Stimulated activated CD8-positive, alpha-beta memory T cell treated with anti-CD3 and anti-CD28 coated beads, Interleukin-7, amount 100 ng/mL, for 1 hour (primary cell): ENCODE measurements around the gene TIMM50.
"Not testable (repeated sequence)": the region's sequence is repeated elsewhere in the genome, so short reads cannot be mapped to it uniquely, and the experiment has no call there.

ENCODE experiments used
- DNase-seq, 2 donors: peaks; one replicate each; pipeline ENCODE4 v3.0.0-alpha.2; 2020; ENCODE audit warnings: low read depth in 2 of 2

The TIMM50 gene

DNA sequence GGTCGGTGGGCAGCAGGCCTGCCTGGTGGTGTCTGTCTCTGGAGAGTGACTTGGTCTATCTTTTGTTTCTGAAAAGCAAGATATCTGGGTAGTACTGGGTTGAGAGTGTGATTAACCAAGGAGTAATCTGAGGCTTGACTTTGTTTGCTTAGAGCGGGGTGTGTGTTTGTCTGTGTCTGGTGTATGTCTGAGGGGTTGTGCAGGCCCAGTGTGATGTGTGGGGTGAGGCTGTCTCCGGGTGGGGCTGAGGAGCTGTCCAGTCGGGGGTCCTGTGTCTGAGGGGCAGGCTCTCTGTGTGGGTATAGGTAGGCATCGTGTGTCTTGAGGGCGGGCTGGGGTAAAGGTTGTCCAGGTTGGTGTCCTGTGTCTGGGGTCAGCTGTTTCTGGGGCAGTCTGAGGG is 11.1 kb upstream of the TIMM50 start:
- no peak for DNase-seq

DNA sequence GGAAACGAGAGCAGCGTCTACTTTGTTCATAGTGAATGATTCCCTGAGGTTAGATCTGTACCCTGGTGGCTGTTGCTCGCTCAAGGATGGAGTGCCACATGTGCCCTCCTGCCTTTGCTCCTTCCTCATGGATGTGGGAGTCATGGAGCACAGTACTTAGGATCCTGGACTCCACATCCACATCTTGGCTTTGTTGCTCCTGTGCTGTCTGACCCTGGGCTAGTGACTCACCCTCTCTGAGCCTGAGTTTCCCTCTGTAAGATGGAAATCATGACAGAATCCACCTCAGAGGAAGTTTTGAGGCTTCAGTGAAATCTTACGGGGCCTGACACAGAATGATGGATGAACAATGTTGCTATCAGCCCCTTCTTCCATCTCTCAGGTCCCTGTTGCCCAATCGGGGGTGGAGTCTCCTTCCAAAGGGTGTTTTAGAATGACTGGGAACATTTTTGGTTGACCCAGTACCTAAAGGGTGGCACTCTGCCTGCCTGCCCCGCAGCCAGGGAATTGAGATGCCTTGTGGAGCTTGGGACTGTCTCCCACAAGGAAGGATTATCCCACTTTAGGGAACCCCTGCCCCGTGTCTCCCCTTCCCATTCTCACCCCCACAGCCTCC is 9.8 kb upstream of the TIMM50 start:
- DNase-seq, result no peak

DNA sequence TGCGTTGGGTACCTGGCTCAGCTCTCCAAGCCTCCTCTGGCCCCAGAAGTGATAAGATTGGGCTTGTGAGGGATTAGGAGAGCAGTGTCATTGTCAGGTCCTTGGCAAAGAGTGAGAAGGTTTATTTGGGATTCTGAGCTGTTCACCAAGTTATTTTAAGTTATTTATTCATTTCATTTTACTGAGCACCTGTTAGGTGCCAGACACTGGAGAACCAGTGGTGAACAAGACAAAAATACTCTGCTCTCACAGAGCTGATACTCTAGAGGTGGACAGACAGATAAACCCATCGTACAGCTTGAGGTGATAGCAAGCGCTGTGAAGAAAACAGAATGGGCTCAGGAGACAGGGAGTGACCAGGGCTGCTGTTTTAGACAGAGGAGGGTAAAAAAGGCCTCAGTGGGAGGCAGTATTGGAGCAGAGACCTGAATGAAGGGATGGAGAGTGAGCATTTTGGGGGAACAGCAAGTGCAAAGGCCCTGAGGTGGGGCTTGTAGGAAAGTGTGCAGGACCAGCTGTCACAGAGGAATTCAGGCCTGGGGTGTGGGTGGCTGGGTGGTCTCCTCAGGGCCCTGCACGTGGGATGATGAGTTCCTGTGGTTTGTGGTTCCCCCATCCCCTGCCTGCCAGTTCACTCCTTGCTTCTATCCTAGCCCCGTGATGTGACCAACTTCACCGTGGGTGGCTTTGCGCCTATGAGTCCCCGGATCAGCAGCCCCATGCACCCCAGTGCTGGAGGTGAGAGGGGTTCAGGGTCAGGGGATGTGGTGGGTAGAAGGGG is 8.7 kb upstream of the TIMM50 start:
- DNase-seq, result no peak

DNA sequence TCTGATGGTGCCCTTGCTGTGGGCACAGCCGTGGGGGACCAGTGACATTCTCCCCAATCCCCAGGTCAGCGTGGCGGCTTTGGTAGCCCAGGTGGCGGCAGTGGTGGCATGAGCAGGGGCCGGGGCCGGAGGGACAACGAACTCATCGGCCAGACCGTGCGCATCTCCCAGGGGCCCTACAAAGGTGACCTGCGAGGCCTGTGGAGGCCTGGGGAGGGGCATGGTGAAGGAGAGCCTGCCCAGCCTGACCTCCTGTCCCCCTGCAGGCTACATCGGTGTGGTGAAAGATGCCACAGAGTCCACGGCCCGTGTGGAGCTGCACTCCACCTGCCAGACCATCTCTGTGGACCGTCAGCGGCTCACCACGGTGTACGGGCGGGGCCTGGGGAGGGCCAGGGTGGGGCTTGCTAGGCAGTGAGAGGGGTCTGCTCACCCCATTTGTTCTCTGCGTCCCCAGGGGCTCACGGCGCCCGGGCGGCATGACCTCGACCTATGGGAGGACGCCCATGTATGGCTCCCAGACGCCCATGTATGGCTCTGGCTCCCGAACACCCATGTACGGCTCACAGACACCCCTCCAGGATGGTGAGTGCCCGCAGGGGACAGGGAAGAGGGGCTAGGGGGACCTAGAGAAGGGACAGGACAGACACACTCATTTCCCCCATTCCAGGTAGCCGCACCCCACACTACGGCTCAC is 7.7 kb upstream of the TIMM50 start:
- DNase-seq, result no peak

DNA sequence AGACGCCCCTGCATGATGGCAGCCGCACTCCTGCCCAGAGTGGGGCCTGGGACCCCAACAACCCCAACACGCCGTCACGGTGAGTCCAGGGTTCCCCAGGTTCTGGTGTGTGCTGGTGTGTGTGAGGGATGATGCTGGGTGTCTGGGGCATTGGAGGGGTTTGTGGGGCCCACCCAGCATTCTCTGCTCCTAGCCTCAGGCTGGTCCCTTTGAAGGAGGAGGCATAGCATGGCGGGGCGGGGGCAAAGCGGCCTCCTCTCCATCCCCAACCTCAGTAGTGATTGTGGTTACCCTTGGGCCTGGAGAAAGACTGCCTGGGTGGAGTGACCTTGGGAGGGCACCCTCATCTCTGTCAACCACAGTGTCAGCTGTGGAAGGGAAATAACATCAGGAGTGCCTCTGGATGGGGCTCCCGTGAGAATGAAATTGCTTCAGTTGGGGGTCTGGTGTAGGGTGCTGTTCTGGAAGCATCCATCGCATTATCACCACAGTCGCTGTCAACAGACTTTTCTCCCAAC is 7.1 kb upstream of the TIMM50 start:
- no peak for DNase-seq

DNA sequence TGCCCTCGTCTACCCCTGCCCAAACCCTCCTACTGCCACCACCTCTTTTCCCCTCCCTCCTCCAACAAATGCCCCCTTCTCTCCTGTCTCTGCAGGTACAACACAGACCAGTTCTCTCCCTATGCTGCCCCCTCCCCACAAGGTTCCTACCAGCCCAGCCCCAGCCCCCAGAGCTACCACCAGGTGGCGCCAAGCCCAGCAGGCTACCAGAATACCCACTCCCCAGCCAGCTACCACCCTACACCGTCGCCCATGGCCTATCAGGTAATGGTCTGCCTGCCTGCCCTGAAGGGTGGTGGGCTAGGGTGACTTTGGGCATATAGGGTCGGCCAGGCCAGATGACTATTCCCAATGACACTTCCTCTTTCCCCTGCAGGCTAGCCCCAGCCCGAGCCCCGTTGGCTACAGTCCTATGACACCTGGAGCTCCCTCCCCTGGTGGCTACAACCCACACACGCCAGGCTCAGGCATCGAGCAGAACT is 6.5 kb upstream of the TIMM50 start:
- peak; percentile 52 to 57 for DNase-seq

DNA sequence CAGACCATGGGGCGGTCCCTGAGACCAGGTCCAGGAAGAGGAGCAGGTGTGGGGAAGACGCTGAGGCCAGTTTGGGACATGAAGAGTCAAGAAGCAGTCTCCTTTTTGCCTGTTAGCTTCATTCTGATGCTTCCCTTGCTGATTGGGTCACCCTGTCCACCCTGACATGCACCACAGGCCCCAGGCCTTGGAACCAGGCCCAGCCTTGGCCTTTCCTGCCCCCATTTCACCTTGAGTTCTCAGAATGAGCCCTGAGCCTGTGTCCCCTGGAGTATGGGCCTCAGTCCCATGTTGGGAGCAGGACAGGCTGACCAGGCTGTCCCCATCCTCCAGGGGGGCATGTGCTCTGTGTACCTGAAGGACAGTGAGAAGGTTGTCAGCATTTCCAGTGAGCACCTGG is 4.9 kb upstream of the TIMM50 start:
- no peak for DNase-seq

DNA sequence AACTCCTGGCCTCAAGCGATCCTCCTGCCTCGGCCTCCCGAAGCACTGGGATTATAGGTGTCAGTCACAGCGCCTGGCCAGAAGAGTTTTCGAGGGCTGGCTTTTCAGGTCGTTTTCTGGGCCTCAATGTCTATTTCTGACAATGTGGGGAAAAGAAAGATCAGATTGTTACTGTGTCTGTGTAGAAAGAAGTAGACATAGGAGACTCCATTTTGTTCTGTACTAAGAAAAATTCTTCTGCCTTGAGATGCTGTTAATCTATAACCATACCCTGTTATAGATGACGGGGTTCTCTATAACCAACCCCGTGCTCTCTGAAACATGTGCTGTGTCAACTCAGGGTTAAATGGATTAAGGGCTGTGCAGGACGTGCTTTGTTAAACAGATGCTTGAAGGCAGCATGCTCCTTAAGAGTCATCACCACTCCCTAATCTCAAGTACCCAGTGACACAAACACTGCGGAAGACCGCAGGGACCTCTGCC is 1.3 kb upstream of the TIMM50 start:
- not testable (repeated sequence) for DNase-seq

DNA sequence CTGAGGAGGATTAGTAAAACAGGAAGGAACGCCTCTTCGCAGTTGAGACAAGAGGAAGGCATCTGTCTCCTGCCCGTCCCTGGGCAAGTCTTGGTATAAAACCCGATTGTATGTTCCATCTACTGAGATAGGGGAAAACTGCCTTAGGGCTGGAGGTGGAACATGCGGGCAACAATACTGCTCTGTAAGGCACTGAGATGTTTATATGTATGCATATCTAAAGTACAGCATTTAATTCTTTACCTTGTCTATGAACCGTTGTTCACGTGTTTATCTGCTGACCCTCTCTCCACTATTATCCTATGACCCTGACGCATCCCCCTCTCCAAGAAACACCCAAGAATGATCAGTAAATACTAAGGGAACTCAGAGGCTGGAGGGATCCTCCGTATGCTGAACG is 722 bp upstream of the TIMM50 start:
- no peak for DNase-seq

DNA sequence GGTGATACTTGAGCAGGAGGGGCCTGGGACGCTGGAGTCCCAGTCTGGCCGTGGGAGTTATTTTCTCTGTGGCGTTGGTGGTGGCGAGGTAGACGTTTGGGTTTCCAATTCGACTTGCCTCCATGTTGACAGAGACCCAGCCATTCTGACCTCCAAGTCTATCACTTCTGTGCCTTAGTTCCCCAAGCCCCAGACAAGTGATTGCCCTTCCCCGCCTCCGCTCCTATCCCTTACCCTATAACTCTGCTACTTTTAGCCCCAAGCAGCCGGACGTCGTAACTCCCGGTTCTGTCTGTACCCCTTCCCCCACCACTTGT is 549 bp downstream of the TIMM50 start:
- DNase-seq, result no peak

DNA sequence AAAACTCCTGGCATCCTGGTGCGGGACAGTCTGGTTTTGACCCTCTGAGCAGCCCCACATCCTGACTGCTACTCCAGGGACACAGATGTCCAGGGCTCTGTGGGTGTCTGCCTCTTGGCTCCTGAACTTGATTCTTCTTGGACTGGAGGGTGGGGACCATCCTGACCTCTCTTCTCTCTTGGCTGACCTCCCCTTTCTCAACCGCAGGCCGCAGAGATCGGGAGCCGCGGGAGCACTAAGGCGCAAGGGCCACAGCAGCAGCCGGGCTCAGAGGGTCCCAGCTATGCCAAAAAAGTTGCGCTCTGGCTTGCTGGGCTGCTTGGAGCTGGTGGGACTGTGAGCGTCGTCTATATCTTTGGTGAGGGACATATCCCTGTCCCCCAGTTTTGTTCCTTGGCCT is 1.0 kb downstream of the TIMM50 start:
- no peak for DNase-seq

DNA sequence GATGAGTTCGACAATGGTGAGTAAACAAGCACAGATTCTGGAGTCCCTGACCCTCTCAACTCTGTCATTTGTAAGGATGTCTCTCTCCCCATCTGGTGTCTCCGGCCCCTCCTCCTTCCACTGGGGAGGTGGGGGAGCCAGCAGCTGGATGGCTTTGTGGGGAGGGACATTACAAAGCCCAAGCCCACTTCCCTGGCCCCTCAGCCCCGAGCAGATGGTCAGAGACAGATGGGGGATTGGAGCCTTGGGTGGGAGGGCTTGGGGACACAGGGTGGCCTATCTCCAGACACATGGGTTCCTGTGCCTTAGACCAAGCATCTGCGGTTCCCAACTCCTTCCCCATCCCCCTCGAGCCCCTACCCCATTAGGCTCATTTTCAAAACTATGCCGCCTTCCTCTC is 2.5 kb downstream of the TIMM50 start:
- DNase-seq, result no peak

DNA sequence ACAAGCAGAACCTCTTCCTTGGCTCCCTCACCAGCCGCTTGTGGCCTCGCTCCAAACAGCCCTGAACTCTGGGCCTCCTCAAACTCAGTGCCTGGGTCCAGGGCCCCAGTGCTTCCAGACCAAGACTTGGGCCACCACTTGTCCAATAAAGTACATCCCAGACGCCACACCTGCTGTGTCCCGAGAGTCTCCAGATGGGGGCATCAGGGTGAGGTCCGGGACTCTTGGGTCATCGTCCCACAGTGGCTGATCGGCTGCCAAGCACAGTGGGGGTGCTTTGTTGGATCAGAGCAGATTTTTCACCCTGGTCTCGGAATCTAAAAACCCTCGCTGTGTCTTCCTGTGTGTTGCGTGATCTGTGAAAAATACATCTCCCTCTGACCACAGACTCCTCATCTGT is 9.1 kb downstream of the TIMM50 start:
- DNase-seq, result no peak

DNA sequence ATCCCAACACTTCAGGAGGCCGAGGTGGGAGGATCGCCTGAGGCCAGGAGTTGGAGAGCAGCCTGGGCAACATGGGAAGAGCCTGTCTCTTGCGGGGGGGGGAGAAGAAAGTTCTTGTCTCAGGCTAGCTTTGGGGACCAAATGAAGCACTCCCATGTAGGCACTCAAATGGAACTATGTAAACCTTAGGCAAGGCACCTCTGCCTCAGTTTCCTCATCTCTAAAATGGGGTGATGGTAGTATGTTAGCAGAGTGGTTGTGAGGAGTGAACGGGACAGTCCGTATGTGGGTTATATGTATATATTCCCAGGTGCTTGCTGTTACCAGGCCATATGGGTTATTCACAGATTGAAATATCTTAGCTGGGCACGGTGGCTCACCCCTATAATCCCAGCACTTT is 11.6 kb downstream of the TIMM50 start:
- DNase-seq, result no peak

DNA sequence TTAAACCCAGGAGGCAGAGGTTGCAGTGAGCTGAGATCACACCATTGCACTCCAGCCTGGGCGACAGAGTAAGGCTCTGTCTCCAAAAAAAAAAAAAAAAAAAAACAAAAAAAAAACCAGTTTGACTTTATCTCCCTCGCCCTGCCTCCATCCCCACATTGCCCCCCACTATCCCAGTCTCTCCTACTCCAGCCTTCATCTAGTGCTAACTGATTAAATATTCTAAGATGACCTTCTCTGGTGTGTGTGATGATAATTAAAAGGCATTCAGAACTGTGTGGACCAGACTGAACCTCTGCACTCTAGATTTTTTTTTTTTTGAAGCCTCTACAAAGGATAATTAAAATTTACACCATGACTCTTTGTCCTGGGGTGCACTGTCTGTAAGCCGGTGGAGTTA is 12.2 kb downstream of the TIMM50 start:
- DNase-seq, result no peak

DNA sequence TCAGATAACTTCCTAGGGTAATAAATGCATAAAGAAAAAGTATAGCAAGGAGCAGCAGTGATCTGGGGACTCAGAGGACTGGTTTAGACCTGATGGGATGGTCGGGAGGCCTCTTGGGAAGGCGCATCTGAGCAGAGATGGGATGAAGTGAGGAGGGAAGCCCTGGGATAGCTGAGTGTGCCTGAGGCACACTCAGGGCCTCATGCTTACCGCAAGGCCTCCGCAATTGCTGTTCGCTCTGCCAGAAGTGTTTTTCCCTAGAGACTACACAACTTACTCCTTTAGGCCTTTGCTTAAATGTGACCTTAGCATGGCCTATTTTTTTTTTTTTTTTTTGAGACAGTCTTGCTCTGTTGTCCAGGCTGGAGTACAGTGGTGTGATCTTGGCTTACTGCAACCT is 14.0 kb downstream of the TIMM50 start:
- DNase-seq, result no peak

DNA sequence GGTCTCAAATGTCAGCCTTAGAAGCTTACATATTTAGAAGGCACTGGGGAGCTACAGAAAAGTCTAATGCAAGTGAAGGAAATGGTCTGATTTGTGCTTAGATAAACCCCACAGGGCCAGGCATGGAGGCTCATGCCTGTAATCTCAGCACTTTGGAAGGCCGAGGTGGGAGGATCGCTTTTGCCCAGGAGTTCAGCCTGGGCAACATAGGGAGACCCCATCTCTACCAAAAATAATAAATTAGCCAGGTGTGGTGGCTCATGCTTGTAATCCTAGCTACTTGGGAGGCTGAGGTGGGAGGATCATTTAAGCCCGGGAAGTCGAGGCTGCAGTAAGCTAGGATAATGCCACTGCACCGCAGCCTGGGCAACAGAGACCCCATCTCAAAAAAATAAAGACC is 15.4 kb downstream of the TIMM50 start:
- no peak for DNase-seq

DNA sequence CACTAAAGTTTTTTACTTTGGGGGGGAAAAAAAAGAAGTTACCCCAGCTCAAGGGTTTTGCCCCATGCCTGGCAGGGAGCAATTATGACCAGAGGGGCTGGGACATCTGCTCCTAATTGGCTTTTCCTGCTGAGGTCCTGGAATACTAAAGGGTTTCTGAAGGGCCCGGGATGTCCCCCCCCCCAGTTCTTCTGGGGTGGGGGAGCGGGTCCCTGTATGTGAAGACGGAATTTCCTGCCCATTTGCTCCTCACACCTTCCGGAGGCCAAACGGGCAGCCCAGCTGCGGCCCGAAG is 17.0 kb downstream of the TIMM50 start:
- no peak for DNase-seq

DNA sequence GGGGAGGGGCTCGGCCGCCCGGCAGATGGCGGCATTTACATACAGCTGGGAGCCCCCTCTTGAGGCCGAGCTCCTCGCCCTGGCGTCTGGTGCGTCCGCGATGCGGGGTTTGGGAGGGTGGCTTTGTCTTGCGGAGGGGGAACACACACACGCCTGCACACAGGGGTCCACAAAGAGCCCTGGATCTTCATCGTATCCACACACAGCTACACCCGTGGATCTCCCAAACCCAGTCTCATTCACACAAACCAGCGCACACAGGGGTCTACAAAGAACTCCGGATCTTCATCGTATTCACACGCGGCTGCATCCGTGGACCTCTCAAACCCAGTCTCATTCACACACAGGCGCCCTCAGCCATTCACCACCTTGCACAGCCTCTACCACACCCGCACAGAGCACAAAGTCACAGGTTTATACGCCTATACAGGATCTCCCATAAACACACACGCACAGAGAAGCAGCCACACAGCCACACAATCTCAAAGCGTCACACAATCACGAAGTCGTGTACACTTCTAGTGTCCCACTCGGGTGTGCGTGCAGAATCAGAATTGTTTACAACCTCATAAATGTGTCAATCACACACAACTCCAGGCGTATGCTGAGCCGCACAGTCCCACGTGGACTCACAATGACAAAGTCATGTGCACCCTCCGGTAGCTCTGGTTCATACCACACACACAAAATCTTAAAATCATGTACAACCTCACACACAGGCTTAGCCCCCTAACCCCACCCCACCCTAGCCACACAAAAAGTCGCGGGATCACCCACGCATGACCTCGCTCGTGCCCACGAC is 17.6 kb downstream of the TIMM50 start:
- no peak for DNase-seq

DNA sequence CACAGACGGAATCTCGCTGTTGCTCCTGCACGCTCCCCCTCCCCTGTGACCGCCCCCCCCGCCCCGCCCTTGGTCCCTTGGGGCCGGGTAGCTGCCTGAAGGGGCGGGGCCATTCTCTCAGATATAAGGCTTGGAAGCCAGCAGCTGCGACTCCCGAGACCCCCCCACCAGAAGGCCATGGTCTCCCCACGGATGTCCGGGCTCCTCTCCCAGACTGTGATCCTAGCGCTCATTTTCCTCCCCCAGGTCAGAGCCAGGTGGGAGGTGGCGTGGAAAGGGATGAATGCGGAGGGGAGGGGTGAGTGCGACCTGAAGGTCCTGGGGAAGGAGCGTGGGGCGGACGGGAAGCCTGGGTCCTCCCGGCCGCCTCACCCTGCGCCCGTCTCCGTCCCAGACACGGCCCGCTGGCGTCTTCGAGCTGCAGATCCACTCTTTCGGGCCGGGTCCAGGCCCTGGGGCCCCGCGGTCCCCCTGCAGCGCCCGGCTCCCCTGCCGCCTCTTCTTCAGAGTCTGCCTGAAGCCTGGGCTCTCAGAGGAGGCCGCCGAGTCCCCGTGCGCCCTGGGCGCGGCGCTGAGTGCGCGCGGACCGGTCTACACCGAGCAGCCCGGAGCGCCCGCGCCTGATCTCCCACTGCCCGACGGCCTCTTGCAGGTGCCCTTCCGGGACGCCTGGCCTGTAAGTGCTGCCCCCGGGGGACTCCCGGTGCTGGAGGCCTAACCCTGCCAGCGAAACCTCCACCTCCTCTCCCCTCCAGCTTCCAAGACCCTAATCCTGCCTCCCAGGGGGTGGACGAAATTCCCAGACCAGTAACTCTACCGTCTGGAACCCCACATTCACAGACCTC is 18.4 kb downstream of the TIMM50 start, which contains the start of gene DLL3:
Gene DLL3 (plus strand): TSS at position 150 of the 845 bp plus-strand sequence. CDS start 28 bp downstream, at position 178.
- no peak for DNase-seq

DNA sequence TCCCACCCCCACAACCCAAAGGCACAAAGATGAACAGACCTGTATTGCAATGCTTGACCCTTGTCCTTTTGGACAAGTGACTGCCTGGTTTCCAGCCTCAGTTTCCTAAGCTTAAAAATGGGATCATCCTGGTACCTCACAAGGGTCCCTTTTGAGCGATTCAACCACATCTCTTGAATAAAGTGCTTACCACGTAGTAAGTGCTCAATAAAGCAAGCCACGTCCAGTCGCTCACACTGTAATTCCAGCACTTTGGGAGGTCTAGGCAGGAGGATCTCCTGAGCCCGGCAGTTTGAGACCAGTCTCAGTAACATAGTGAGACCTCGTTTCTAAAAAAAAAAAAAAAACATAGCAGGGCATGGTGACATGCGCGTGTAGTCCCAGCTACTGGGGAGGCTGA is 19.3 kb downstream of the TIMM50 start:
- DNase-seq, result no peak
